Stomach smooth muscle (tissue), 2 donors: ENCODE measurements around the gene ETNK1.
A peak's percentile ranks its signal among the peaks of the same experiment; 100 is the strongest.

ENCODE experiments used
- H3K27ac ChIP-seq: one replicate; pipeline ENCODE4 v1.7.0; 2013; ENCODE audit warnings: mild to moderate bottlenecking, low read length, inconsistent platforms
- H3K27me3 ChIP-seq, 2 donors: one replicate each; pipeline ENCODE4 v1.7.0; 2013; ENCODE audit warnings: low read length in 2 of 2; ENCODE audit not compliant: insufficient read depth in 2 of 2, control insufficient read depth in 1 of 2
- H3K36me3 ChIP-seq, 2 donors: one replicate each; pipeline ENCODE4 v1.7.0; 2013; ENCODE audit warnings: low read length in 2 of 2; ENCODE audit not compliant: control insufficient read depth in 2 of 2, insufficient read depth in 2 of 2
- H3K4me1 ChIP-seq: one replicate; pipeline ENCODE4 v1.7.0; 2013; ENCODE audit warnings: low read length; ENCODE audit not compliant: control insufficient read depth, insufficient read depth
- H3K4me3 ChIP-seq, 2 donors: one replicate each; pipeline ENCODE4 v1.7.0; 2013; ENCODE audit warnings: low read length in 2 of 2
- H3K9ac ChIP-seq, 2 donors: one replicate each; pipeline ENCODE4 v1.7.0; 2013; ENCODE audit warnings: low read length in 2 of 2, mild to moderate bottlenecking in 1 of 2
- H3K9me3 ChIP-seq, 2 donors: one replicate each; pipeline ENCODE4 v1.7.0; 2013; ENCODE audit warnings: low read length in 2 of 2; ENCODE audit not compliant: control insufficient read depth in 2 of 2
- donor health status: healthy.
- donor health status: Pancreatic carcinoma.

ETNK1 gene

GRCh38 chr12:22709292-22709691 is 84.3 kb downstream of the ETNK1 start:
- Histone ChIP-seq H3K9me3 (no peaks in the 10 kb centered on the region), H3K27ac (no peak overlapping the region), H3K4me1 (no peaks in the 10 kb centered on the region), H3K36me3 (no peaks in the 10 kb centered on the region), H3K4me3 (peak overlapping the region; percentile 32 to 47), H3K9ac (no peak overlapping the region), H3K27me3 (no peaks in the 10 kb centered on the region)

- Histone ChIP-seq H3K9me3 (no peaks in the 10 kb centered on the region), H3K4me3 (no peak overlapping the region), H3K9ac (no peak overlapping the region), H3K27me3 (no peaks in the 10 kb centered on the region), H3K27ac (no peak overlapping the region), H3K36me3 (no peaks in the 10 kb centered on the region), H3K4me1 (no peaks in the 10 kb centered on the region)
Measured at GRCh38 chr12:22712083-22712482, 87.1 kb downstream of the ETNK1 start.

- Histone ChIP-seq H3K4me3 (no peak overlapping the region), H3K9me3 (no peaks in the 10 kb centered on the region), H3K36me3 (no peaks in the 10 kb centered on the region), H3K27ac (no peak overlapping the region), H3K27me3 (no peaks in the 10 kb centered on the region), H3K4me1 (no peaks in the 10 kb centered on the region), H3K9ac (no peak overlapping the region)
Measured at GRCh38 chr12:22715254-22715653, 90.3 kb downstream of the ETNK1 start.

GRCh38 chr12:22719745-22720144 is 94.8 kb downstream of the ETNK1 start:
- no peaks in the 10 kb centered on the region for H3K9me3 ChIP-seq
- no peak overlapping the region for H3K27ac ChIP-seq
- no peak overlapping the region for H3K4me3 ChIP-seq
- H3K4me1 ChIP-seq: no peaks in the 10 kb centered on the region
- H3K27me3 ChIP-seq: no peaks in the 10 kb centered on the region
- no peaks in the 10 kb centered on the region for H3K36me3 ChIP-seq
- H3K9ac ChIP-seq: no peak overlapping the region

- H3K36me3 ChIP-seq: no peaks in the 10 kb centered on the region
- H3K27me3 ChIP-seq: no peaks in the 10 kb centered on the region
- no peak overlapping the region for H3K9ac ChIP-seq
- H3K4me1 ChIP-seq: no peaks in the 10 kb centered on the region
- H3K27ac ChIP-seq: no peak overlapping the region
- H3K9me3 ChIP-seq: no peaks in the 10 kb centered on the region
- H3K4me3 ChIP-seq: no peak overlapping the region
Measured at GRCh38 chr12:22722081-22722480, 97.1 kb downstream of the ETNK1 start.

GRCh38 chr12:22722779-22723178 is 97.8 kb downstream of the ETNK1 start:
- Histone ChIP-seq H3K9ac (no peak overlapping the region), H3K4me3 (no peak overlapping the region), H3K27ac (no peak overlapping the region), H3K36me3 (no peaks in the 10 kb centered on the region), H3K4me1 (no peaks in the 10 kb centered on the region), H3K27me3 (no peaks in the 10 kb centered on the region), H3K9me3 (no peaks in the 10 kb centered on the region)

- Histone ChIP-seq H3K9ac (no peak overlapping the region), H3K9me3 (no peaks in the 10 kb centered on the region), H3K4me3 (no peak overlapping the region), H3K27ac (no peak overlapping the region), H3K36me3 (no peaks in the 10 kb centered on the region), H3K4me1 (no peaks in the 10 kb centered on the region), H3K27me3 (no peaks in the 10 kb centered on the region)
Measured at GRCh38 chr12:22728987-22729386, 104.0 kb downstream of the ETNK1 start.

GRCh38 chr12:22729431-22729956 is 104.5 kb downstream of the ETNK1 start:
- peak overlapping the region in 1 of 2 donors; percentile 24 for H3K4me3 ChIP-seq
- H3K36me3 ChIP-seq: no peaks in the 10 kb centered on the region
- no peak overlapping the region for H3K27ac ChIP-seq

GRCh38 chr12:22729957-22730443 is 105.0 kb downstream of the ETNK1 start:
- Histone ChIP-seq H3K9ac (no peak overlapping the region), H3K27me3 (no peaks in the 10 kb centered on the region), H3K36me3 (no peaks in the 10 kb centered on the region), H3K4me1 (no peaks in the 10 kb centered on the region), H3K27ac (no peak overlapping the region), H3K9me3 (no peaks in the 10 kb centered on the region), H3K4me3 (peak overlapping the region in 1 of 2 donors; percentile 24)

More at GRCh38 chr12:22729431-22729956, 104.5 kb downstream of the ETNK1 start:
- no peaks in the 10 kb centered on the region for H3K4me1 ChIP-seq
- no peak overlapping the region for H3K9ac ChIP-seq
- H3K9me3 ChIP-seq: no peaks in the 10 kb centered on the region
- no peaks in the 10 kb centered on the region for H3K27me3 ChIP-seq

- Histone ChIP-seq H3K36me3 (no peaks in the 10 kb centered on the region), H3K9me3 (no peaks in the 10 kb centered on the region), H3K4me1 (no peaks in the 10 kb centered on the region), H3K27ac (no peak overlapping the region), H3K9ac (no peak overlapping the region), H3K4me3 (no peak overlapping the region), H3K27me3 (no peaks in the 10 kb centered on the region)
Measured at GRCh38 chr12:22731236-22731635, 106.3 kb downstream of the ETNK1 start.

- no peaks in the 10 kb centered on the region for H3K27me3 ChIP-seq
Measured at GRCh38 chr12:22733756-22734155, 108.8 kb downstream of the ETNK1 start.

More at GRCh38 chr12:22733756-22734155, 108.8 kb downstream of the ETNK1 start:
- Histone ChIP-seq H3K36me3 (no peaks in the 10 kb centered on the region), H3K4me3 (no peak overlapping the region), H3K9ac (no peak overlapping the region), H3K9me3 (no peaks in the 10 kb centered on the region), H3K27ac (no peak overlapping the region), H3K4me1 (no peaks in the 10 kb centered on the region)
